ENCODE measurements around the gene APLP1.

GRCh38 chr19:35885225-35885738, 16.9 kb downstream of the APLP1 start:
- TF ChIP-seq CTCF (optimal IDR thresholded peaks at IDR 0.05 in 1 of 3, IDR thresholded peaks at IDR 0.05 in 1 of 3, conservative IDR thresholded peaks at IDR 0.05 in 1 of 3; ENCODE audit: extremely low read depth in 1 of 3, insufficient read depth in 2 of 3, low read length in 3 of 3) (no peak), EZH2 (IDR thresholded peaks at IDR 0.05; ENCODE audit: low read length) (no peak)

All from keratinocyte (primary cell).